ENCODE results near the gene ARL8A.

DNA sequence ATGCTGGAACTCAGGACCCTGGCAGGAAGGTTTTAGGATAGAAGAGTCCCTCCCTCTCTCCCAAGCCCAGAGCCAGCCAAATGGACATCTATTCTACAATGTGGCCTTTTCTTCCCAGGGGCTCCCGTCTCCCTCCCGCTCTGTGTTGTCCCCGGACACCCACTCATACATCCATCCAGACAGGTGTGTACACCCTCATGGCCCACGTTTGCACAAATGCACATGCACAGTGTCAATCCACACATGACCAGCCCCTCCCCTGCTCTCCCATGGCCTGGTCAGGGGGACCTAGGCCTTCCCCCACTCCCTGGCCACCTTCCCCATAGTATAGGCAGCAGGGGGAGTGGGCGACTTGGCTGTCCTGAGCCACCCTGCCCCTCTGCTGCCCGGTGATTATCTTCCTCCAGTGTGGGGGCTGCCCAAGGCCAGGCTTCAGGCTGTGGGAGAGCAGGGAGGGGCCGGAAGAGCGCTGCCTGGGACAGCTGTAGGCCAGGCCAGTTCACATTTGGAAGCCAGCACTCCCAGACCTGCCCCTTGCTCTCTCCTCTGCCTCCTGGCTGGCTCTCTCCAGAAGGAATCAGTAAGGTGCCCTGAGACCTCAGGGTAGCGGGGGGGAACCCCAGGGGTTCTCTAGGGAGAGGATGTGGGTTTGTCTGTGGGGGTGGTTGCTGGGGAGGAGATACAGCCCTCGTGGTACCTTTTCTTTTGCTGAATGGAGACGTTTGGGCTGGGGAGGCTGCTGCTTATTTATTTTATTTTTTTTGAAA lies 19.9 kb upstream of the ARL8A start:
- TF ChIP-seq, protein P1, sequence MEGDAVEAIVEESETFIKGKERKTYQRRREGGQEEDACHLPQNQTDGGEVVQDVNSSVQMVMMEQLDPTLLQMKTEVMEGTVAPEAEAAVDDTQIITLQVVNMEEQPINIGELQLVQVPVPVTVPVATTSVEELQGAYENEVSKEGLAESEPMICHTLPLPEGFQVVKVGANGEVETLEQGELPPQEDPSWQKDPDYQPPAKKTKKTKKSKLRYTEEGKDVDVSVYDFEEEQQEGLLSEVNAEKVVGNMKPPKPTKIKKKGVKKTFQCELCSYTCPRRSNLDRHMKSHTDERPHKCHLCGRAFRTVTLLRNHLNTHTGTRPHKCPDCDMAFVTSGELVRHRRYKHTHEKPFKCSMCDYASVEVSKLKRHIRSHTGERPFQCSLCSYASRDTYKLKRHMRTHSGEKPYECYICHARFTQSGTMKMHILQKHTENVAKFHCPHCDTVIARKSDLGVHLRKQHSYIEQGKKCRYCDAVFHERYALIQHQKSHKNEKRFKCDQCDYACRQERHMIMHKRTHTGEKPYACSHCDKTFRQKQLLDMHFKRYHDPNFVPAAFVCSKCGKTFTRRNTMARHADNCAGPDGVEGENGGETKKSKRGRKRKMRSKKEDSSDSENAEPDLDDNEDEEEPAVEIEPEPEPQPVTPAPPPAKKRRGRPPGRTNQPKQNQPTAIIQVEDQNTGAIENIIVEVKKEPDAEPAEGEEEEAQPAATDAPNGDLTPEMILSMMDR (IDR thresholded peaks at IDR 0.05), result no peak
- TF ChIP-seq POLR2A (IDR thresholded peaks at IDR 0.05), result no peak
- no peak for TF ChIP-seq POLR2AphosphoS5 (IDR thresholded peaks at IDR 0.05)
